Fibroblast of skin of scalp (primary cell): Measurements from ENCODE around the gene ZBTB9. TPM values are rescaled to one million over a fixed set of nuclear protein-coding genes. Genes with fewer than 3 reads are reported as not detected.

Experiments
- DNase-seq: peaks from one replicate; pipeline ENCODE4 v3.0.0-alpha.2; 2013
- polyA plus RNA-seq, 2 experiments: library from polyadenylated mRNA; unstranded; fragments of 120-200 nt; gene quantifications; one replicate each; pipeline ENCODE4 v1.2.1, GENCODE V29; 2013; ENCODE audit not compliant: insufficient read length in 2 of 2

The ZBTB9 gene
- 7.1 TPM for polyA plus RNA-seq (2013, experiment 1 of 2; ENCODE audit: insufficient read length)
- polyA plus RNA-seq (2013, experiment 2 of 2; ENCODE audit: insufficient read length), result 7.0 TPM

GRCh38 chr6:33454009-33454946 lies at the start of gene ZBTB9:
Gene ZBTB9, plus strand, starts transcription at chr6:33454576. Its CDS starts 525 bp downstream, at chr6:33455101.
- DNase-seq, result peak; percentile 96

- DNase-seq, result no peak
These were observed 49.5 kb upstream of the ZBTB9 start for GRCh38 chr6:33404884-33405283.

GRCh38 chr6:33405386-33405940 lies 48.9 kb upstream of the ZBTB9 start:
- no peak for DNase-seq

GRCh38 chr6:33406126-33406525 lies 48.2 kb upstream of the ZBTB9 start:
- DNase-seq, result no peak

- DNase-seq, result peak; percentile 45
These were observed 47.2 kb upstream of the ZBTB9 start for GRCh38 chr6:33407132-33407718.

GRCh38 chr6:33410050-33410710 lies 44.2 kb upstream of the ZBTB9 start:
- DNase-seq, result peak; percentile 99

- peak; percentile 87 for DNase-seq
These were observed 43.4 kb upstream of the ZBTB9 start, which contains the start of gene PHF1 for GRCh38 chr6:33410711-33411631. Gene PHF1, plus strand, starts transcription at chr6:33411014. Its CDS starts 1,250 bp downstream, at chr6:33412264.

- DNase-seq, result no peak
These were observed 42.8 kb upstream of the ZBTB9 start for GRCh38 chr6:33411632-33412005.

GRCh38 chr6:33412140-33413009 lies 42.0 kb upstream of the ZBTB9 start:
- no peak for DNase-seq

GRCh38 chr6:33413241-33414120 lies 40.9 kb upstream of the ZBTB9 start:
- no peak for DNase-seq

- DNase-seq, result peak; percentile 27
These were observed 39.6 kb upstream of the ZBTB9 start for GRCh38 chr6:33414592-33415271.

GRCh38 chr6:33415831-33416230 lies 38.5 kb upstream of the ZBTB9 start:
- no peak for DNase-seq

- DNase-seq, result no peak
These were observed 37.8 kb upstream of the ZBTB9 start for GRCh38 chr6:33416386-33417127.

GRCh38 chr6:33417128-33417902 lies 37.1 kb upstream of the ZBTB9 start:
- peak; percentile 83 for DNase-seq

- peak; percentile 100 for DNase-seq
These were observed 36.3 kb upstream of the ZBTB9 start, which contains the start of gene CUTA for GRCh38 chr6:33417903-33418689. Gene CUTA, minus strand, starts transcription at chr6:33418107. Its CDS starts 107 bp downstream, at chr6:33418000.

- DNase-seq, result peak; percentile 18
These were observed 35.6 kb upstream of the ZBTB9 start for GRCh38 chr6:33418690-33419291.
